ENCODE data around the gene LDHD.
A peak's percentile ranks its signal among the peaks of the same experiment; 100 is the strongest.
"Not testable (repeated sequence)": the region's sequence is repeated elsewhere in the genome, so short reads cannot be mapped to it uniquely, and the experiment has no call there.

Gene LDHD

DNA sequence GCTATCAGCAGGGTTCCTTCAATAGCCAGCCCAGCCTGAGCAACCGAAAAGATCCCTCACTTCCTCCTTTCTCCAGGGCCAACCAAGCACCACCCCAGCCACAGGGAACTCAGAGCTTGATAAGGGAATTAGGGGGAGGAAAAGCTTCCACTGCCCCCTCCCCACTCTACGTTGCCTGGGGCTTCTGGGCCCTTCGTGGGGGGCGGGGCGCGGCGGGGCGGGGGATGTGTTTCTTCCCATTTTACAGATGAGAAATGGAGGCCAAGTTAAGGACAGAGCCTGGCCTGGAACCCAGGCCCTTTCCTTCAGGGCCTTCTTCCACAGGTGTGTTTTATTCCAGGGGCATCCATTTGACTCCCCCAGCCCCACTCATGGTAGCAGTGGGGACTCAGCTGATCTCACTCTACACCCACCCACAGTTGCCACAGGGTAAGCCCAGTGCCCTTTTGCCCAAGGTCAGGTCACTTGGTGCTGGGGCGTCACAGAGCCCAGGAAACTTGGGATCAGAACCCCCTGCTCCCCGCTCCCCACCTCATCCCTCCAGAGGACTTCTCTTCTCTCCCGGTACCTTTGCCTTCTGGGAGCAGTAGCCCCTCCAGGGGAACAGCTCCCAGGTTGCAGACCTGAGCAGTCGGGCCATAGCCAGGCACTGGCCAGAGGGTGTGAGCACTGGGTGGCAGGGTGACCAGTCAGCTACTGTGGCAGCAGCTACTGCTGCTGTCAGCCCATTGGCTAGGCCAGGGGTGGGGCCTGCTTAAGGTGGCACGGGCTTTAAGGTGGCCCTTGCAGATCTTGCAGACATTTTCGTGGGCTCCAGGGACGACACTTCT lies at the start of gene LDHD:
Gene LDHD (minus strand): TSS at position 700 of the 830 bp plus-strand sequence. CDS start 60 bp downstream, at position 640.
- ATAC-seq (peak; percentile 41), DNase-seq (no peak)

DNA sequence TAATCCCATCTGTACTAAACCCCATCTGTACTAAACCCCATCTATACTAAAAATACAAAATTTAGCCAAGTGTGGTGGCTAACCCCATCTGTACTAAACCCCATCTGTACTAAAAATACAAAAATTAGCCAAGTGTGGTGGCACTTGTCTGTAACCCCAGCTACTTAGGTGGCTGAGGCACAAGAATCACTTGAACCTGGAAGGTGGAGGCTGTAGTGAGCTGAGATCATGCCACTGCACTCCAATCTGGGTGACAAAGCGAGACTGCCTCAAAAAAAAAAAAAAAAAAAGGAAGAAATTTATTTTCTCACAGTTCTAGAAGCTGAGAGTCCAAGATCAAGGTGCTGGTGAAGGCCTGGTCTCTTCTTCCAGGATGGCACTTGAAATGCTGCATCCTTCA lies 43.8 kb upstream of the LDHD start:
- ATAC-seq (no peak), DNase-seq (no peak)

DNA sequence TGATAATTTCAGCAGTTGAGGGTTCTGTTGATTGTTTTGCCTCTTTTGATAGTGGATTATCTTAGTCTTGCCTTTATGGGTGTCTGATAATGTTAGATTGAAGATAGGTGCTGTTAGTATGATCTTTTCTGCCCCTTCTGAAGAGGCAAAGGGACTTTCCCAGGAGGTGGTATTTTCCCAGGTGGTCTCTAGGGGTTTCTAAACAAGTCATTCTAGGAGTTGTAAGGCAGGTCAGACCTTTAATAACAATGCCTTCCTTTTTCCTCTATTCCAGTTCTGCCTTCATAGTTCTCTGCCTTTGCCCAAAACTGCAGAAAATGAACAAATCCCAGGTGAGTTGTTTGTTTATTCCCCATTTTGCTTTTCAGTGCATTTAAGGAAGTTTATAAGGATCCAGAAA lies 36.1 kb upstream of the LDHD start:
- DNase-seq = no peak
- ATAC-seq = no peak

DNA sequence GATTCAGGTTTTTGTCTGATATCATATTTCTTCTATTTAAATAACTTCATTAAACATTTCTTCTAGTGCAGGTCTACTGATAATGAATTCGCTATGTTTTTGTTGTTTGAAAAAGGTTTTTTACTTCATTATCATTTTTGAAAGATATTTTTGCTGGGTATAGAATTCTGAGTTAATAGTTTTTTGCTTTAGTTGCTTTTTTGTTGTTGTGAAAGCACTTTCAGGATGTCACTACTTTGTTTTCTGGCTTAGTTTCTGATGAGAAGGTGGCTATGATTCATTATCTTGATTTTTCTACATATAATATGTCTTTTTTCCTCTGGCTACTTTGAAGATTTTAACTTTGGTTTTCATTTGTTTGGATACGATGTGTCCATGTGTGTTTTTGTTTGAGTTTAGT lies 35.2 kb upstream of the LDHD start:
- no peak for ATAC-seq
- DNase-seq = no peak

DNA sequence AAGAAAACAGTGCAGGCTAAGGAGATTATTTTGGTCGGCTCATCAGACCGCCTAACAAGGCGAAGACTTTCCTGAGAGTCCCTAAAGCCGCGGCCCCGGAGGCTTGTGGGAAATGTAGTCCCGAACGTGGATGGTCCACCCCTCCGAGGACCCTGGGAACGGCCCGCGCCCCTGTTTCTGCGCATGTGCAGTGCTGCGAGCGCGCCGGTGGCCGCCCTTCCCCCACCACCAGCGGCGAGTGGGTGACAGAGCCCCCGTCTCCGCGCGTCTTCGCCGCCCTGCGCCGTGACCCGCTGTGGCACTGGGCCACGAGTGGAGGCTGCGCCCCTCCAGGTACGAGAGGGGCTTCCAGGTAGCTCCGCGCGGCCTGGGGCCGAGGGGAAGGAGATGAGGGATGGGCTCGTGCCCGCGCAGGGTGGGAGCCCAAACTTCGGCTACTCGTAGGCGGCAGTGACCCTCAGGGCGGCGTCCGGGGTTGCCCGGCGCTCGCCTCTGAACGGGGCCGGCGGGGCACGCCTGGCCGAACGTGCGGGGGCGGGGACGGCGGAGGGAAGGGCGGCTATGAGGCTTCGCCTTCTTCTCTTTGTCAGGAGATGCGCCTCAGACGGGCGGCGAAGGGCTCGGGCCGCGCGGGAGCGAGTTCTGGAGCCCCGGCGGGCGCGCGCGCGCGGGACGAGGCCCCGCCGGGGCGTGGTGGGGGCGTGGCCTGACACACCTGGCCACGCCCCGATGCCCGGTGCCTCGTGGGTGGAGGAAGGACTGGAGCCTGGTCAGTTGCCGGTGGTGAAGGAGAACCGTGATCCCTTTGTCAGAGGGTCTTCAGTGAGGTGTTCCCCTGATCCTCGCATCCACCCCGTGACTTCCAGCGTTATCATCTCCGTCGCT lies 32.0 kb upstream of the LDHD start, which contains the start of gene ZFP1:
Gene ZFP1 (plus strand): TSS at position 214 of the 885 bp plus-strand sequence. CDS start 4,428 bp downstream, outside the sequence.
- DNase-seq (peak; percentile 96), ATAC-seq (peak; percentile 89)

DNA sequence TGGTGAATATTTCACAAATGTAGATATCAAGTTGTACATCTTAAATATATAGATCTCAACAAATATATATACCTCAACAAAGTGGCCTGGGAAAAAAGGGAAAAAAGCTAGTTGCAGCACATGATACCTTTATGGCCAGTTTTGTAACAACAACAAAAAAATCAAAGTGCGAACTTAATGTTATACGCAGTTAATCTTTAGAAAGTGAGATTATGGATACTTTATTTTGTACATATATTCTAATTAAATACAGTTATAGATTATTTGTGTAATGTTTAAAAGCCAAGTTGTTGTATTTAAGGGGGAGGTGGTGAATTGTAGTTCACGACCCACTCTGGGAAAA lies 31.4 kb upstream of the LDHD start:
- DNase-seq = no peak
- ATAC-seq = no peak

DNA sequence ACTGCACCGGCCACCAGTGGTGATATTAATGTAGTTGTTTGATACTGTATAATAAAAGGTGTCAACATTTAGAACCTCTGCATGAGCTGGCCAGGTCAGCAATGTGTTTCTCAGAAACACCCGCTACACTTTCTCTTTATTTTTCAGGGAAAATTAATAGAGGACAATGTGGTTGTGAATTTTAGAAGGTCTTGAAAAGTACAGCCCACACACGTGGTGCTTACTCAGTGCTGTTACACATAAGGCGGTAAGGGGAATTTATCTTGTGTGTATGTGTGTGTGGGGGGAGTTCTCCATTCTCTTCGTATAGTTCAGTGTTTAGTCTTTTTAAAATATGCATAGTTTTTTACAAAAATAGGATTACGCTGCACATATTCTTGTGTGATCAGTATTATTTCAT lies 27.4 kb upstream of the LDHD start:
- DNase-seq (no peak), ATAC-seq (no peak)

DNA sequence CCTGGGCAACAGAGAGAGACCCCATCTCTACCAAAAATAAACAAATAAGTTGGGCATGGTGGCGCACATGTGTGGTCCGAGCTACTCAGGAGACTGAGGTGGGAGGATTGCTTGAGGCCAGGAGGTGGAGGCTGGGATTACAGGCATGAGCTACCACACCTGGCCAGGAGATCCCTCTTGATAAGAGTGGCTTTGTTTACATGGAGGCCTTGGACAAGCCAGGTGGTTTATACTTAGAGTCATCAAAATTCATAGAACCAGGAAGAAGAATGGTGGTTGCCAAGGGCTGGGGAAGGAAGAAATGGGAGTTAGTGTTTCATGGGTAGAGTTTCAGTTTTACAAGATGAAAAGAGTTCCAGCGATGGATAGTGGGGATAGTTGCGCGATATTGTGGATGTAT lies 22.9 kb upstream of the LDHD start:
- no peak for DNase-seq

DNA sequence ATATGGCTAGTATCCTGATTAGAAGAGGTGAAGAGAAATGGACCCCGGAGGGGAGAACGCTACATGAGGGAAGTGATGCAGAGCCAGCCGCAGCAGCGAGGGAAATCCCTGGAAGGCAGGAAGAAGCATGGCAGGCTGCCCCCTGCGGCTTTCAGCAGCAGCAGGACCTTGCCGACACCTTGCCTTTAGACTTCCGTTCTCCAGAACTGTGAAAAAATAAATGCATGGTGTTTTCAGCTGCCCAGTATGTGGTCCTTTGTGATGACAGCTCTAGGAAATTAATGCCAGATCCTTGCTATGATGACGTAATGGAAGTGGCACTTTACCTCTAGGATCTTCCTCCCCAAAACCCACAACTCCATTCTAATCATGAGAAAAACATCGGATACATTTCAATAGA lies 22.1 kb upstream of the LDHD start:
- peak; percentile 23 for DNase-seq
- no peak for ATAC-seq

More for the DNA sequence above, 22.9 kb upstream of the LDHD start:
- ATAC-seq = no peak

DNA sequence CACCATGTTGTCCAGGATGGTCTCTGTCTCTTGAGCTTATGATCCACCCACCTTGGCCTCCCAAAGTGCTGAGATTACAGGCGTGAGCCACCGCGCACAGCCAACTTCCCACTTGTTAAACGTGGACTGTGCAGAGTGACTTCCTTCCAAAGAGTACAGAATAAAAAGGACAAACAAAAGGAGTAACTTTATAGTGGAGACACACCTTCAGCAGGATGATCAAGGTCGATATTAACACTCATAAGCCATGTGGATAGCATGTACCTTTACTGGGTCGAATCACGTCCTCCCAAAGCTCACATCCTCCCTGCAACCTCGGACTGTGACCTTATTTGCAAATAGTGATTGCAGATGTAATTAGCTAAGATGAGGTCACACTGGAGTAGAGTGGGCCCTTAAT lies 21.7 kb upstream of the LDHD start:
- DNase-seq (no peak), ATAC-seq (no peak)

DNA sequence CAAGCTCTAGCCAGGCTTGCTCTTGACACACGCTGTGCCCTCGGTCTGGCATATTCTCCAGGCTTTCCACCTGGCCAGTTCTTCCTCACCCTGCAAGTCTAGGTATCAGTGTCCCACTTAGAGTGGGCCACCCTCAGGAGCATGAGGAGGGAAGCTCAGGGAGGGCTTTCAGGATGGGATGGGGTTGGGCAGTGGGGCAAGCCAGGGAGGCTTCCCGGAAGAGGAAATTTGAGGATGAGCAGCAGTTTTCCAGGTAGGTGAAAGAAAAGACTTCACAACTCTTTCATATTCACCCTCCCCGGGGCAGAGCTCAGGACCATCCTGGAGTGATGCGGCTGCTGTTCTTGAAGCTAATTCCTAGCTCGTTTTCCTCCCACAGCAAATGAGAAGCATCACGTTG lies 14.5 kb upstream of the LDHD start:
- no peak for ATAC-seq
- no peak for DNase-seq

DNA sequence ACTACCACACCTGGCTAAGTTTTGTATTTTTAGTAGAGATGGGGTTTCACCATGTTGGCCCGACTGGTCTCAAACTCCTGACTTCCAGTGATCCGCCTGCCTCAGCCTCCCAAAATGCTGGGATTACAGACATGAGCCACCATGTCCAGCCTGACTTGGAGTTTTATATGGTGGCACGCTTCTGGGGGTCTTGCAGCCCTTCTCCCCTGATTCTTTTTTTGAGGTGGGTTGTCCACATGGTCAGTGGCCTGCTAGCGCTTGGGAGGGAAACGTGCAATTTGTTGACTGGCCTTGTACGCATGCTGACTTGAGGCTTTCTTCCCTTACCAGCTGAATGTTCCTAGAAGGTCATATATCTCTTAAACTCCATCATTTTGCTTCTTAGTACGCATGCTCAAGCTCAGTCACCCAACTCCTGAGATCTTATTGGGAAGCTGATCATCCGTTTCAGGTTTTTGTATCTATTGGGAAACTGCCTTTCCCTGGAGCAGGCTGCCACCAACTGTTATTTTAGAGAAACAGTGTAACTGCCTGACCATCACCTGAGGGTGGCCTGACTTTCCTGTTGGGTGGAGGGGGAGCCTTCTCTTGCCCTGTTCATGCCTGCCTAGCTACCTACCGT lies 13.7 kb upstream of the LDHD start:
- ATAC-seq (no peak), DNase-seq (no peak)

DNA sequence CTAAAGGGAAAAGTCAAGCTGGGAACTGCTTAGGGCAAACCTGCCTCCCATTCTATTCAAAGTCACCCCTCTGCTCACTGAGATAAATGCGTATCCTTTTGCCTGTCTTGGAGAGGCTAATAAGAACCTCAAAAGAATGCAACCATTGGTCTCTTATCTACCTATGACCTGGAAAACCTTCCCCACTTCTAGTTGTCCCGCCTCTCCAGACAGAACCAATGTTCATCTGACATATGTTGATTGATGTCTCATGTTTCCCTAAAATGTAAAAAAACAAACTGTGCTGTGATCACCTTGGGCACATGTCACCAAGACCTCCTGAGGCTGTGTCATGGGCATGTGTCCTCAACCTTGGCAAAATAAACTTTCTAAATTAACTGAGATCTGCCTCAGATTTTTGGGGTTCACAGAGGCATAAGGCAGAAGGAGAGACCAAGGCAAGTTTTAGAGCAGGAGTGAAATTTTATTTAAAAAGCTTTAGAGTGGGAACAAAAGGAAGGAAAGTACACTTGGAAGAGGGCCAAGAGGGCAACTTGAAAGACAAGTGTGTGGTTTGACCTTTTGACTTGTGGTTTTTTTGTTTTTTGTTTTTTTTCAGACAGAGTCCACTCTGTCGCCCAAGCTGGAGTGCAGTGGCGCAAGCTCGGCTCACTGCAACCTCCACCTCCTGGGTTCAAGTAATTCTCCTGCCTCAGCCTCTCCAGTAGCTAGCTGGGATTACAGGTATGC lies 13.0 kb upstream of the LDHD start:
- ATAC-seq, DNase-seq: not testable (repeated sequence)

DNA sequence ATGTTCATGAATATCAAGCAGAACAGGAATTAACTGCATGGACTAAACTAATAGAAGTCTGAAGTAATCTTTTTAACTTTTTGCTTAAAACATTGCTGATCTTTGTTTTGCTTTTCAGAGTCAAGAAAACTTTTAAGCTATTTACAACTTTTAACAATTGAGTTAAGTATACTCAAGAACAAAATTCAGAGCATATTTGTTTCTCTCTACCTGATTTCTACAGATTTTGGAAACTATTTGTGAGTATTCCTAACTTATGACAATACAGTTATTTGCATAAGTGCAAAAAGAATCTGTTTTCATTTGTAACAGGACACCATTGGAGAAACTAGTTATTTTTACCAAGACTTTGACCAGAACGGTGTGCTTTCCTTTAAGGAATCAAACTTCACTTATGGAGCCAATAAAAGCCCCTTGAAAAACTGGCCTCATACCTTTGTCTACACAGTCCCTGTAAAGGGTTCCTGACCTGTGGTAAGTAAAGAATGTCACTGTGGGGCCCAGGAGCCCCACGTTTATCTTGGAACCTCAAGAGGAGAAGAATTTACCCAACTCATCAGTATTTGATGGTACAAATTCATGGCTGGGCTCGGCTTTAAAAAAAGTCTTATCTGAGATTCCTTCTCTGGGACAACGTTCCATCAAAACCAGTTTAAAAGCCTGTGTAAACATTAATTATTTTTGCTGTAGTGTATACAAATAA lies 11.3 kb upstream of the LDHD start:
- no peak for DNase-seq

DNA sequence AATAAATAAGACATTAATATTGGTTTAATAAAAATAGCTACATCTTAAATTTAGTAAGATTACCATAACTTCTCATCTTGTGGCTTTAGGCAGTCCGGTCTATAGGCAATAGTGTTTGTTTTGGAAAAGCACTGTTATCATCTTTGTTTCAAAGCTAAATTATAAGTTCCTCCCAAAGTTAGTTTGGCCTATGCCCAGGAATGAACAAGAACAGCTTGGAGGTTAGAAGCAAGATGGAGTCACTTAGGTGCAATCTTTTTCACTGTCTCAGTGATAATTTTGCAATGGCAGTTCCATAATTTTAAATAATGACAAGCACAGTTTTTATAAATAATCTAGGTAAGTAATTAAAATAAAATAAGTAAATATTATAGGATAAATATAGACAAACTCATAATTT lies 6.0 kb upstream of the LDHD start:
- no peak for ATAC-seq
- no peak for DNase-seq

More for the DNA sequence above, 11.3 kb upstream of the LDHD start:
- no peak for ATAC-seq

DNA sequence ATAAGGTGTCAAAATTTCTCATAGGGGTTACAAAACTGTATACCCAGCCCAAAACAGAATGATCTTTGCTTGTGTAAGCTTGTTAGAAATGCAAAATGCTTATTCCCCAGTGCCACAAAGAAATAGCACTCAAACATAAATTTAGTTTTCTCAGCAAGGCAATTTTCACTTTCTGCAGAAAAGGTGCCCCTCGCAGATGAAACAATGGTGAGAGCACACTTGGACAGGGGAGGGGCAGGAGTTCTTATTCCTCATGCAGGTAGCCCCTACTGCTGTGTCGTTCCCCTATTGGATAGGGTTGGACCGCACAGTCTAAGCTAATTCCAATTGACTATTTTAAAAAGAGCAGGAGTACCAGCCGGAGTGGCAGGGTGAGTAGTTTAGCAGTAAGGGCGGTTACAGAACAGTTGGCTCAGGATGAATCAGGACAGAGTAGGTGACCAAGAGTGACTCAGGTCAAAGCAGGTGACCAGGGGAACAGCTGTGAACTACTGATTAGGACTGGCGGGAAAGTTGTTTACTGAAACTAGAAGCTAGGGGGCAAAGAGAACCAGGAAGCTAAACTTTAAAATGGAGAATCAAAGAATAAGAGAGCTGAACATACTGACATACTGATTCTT lies 5.5 kb upstream of the LDHD start:
- DNase-seq (no peak), ATAC-seq (no peak)

DNA sequence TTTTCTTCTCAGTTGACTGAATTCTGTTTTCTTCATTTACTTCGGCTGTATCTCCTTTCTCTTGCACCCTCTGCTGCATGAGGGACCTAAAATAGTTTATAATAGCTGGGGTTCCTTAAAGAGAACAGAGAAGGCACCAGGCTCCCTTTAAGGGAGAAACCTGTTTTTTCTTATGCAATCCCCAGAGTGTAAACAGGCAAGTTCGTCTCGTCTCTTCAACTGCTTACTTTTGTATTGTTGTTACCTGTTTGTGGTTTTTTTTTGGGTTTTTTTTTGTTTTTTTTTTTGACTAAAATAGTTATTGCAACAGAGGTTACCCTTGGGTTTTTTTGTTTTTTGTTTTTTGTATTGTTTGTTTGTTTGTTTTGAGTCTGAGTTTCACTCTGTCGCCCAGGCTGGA lies 3.7 kb upstream of the LDHD start:
- DNase-seq = no peak
- ATAC-seq = no peak

DNA sequence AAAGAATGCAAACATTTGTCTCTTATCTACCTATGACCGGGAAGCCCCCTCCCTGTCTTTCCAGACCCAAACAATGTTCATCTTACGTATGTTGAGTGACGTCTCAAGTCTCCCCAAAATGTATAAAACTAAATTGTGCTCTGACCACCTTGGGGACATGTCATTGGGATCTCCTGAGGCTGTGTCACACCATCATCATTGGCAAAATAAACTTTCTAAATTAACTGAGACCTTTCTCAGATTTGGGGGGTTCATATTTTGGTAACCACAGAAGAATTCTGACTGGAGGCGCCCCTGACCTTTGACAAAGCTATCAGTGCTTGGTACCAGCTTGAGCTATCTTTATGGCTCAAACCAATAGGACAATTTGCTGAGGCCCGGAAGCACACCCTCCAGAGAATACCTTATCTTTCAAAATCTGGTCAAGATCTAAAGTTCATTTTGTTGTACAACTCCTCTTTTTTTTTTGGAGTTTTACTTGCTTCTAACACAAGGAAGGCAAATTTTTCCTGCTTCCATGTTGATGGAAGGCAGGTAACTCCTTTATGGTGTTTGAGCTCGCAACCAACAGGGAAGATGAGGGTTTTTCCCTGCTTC lies 2.5 kb upstream of the LDHD start:
- DNase-seq (no peak), ATAC-seq (no peak)

DNA sequence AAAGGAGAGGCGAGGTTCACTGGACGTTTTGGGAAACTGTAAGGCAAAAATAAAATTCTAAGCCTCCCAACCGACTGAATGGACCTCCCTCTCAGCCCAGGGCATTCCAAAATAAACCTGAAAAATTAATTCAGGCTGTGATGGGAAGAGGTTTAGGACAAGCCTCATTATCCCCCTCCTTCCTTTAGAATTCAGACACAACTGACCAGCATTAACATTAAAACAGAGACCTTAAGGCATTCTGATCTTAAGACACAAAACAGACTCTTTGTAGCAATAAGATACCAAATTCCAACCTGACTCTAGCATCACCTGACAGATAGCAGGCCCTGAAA lies 298 bp upstream of the LDHD start:
- ATAC-seq (no peak), DNase-seq (no peak)

DNA sequence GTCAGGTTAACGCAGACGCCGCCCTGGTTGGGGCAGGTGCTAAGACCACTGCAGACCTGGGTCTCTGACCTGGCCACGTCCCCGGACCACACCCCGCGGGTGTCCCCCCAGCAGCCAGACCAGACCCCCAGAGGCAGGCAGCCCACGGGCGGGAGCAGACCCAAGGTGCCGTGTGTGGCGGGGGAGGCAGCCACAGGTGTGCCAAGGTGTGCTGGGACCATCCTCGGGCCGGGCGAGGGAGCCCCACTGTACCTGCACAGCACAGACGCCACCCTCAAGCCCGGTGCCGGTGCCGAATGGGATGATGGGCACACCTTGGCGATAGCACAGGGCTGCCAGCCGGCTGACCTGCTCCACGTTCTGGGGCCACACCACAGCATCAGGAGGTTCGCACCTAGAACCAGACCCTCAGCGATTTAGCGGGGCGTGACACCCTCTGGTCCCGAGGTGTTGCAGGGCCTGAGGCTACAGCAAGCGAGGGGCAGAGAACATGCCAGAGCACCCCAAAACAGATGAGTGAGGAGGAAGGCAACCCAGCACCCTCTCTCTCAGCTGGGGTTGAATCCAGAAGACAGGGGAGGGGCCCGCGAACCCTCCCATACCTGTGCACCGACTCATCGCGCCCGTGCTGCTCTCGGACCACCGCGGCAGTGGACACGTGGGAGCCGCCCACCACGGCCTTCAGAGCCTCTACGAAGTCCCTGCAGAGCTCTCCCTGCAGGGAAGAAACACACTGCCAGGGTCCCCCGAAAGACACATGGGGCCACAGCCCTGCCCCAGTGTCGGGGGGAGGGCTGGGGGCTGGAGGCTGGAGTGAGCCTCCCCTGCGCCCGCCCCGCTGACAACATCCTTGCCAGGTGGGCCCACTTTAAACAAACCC lies 1.4 kb downstream of the LDHD start:
- DNase-seq (no peak), ATAC-seq (no peak)

Data from stimulated activated naive CD8-positive, alpha-beta T cell treated with anti-CD3 and anti-CD28 coated beads, Interleukin-15, Interleukin-2, amounts not matched to agents 100 U/mL and 50 U/mL, for 24 hours (primary cell).